Upper lobe of left lung (tissue), 4 donors: Measurements from ENCODE around the gene GEMIN7.

Experiments
- EP300 ChIP-seq, 4 donors: sonication (generic); formaldehyde crosslinking; IDR thresholded peaks; one replicate each; pipeline ENCODE4 v1.5.1; 2017; ENCODE audit warnings: antibody characterized with exemption in 4 of 4, control low read depth in 2 of 4
- POLR2A ChIP-seq, 4 donors: fragments of 450-650 bp; IDR thresholded peaks; one replicate each; pipeline ENCODE4 v1.5.1; 2016 to 2017; ENCODE audit warnings: antibody characterized with exemption in 4 of 4, mild to moderate bottlenecking in 2 of 4
- POLR2AphosphoS5 ChIP-seq, 2 donors: sonication (generic); formaldehyde crosslinking; IDR thresholded peaks; one replicate each; pipeline ENCODE4 v1.5.1; 2017; ENCODE audit warnings: antibody characterized with exemption in 2 of 2
- TF ChIP-seq, protein P1 (sequence below), 6 experiments: fragments of 450-650 bp in 4 of 6; fragments of 200-600 bp in 2 of 6; sonication (generic) in 2 of 6; IDR thresholded peaks; one replicate each; pipeline ENCODE4 v1.5.1; 2016 to 2019; ENCODE audit warnings: antibody characterized with exemption in 6 of 6

DNA sequence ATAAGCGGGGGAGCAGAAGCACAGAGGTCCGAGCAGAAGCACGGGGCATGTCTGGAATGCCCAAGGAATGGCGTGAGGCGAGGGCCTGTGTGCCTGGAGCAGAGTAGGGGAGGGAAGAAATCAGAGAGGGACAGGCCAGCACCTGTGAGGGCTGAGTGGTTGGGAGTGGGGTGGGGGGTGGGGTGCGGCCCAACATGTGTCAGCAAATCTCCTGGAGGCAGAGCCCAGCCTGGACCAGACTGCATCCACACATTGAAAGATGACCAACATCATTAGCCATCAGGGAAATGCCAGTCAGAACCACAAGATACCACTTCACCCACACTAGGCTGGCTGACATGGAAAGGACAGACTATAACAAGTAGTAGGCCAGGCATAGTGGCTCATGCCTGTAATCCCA, 29.0 kb upstream of the GEMIN7 start:
- TF ChIP-seq POLR2A (IDR thresholded peaks at IDR 0.05) (no peak), POLR2AphosphoS5 (IDR thresholded peaks at IDR 0.05) (no peak), EP300 (IDR thresholded peaks at IDR 0.05) (no peak)
- TF ChIP-seq, protein P1, sequence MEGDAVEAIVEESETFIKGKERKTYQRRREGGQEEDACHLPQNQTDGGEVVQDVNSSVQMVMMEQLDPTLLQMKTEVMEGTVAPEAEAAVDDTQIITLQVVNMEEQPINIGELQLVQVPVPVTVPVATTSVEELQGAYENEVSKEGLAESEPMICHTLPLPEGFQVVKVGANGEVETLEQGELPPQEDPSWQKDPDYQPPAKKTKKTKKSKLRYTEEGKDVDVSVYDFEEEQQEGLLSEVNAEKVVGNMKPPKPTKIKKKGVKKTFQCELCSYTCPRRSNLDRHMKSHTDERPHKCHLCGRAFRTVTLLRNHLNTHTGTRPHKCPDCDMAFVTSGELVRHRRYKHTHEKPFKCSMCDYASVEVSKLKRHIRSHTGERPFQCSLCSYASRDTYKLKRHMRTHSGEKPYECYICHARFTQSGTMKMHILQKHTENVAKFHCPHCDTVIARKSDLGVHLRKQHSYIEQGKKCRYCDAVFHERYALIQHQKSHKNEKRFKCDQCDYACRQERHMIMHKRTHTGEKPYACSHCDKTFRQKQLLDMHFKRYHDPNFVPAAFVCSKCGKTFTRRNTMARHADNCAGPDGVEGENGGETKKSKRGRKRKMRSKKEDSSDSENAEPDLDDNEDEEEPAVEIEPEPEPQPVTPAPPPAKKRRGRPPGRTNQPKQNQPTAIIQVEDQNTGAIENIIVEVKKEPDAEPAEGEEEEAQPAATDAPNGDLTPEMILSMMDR (IDR thresholded peaks at IDR 0.05) = no peak
